Uterus (tissue), 4 donors: ENCODE measurements around the gene TJP3. TPM values are rescaled to one million over a fixed set of nuclear protein-coding genes. Genes with fewer than 3 reads are reported as not detected.
"Not testable (repeated sequence)": the region's sequence is repeated elsewhere in the genome, so short reads cannot be mapped to it uniquely, and the experiment has no call there.

Source experiments
- DNase-seq, 2 donors: peaks; one replicate each; pipeline ENCODE4 v3.0.0-alpha.2; 2019 to 2020
- H3K27ac ChIP-seq, 2 donors: fragments of 200-600 bp; sonication (generic); 1 replicate in 1 of 2; 2 replicates in 1 of 2; pipeline ENCODE4 v1.5.1; 2016 to 2018
- H3K27me3 ChIP-seq, 2 donors: fragments of 200-600 bp; sonication (generic); one replicate each; pipeline ENCODE4 v1.5.1; 2018 to 2019; ENCODE audit warnings: control low read depth in 1 of 2
- H3K36me3 ChIP-seq, 2 donors: fragments of 200-600 bp; sonication (generic); one replicate each; pipeline ENCODE4 v1.5.1; 2019; ENCODE audit warnings: control low read depth in 1 of 2
- H3K4me1 ChIP-seq, 2 donors: fragments of 200-600 bp; sonication (generic); one replicate each; pipeline ENCODE4 v1.5.1; 2018 to 2019; ENCODE audit warnings: control low read depth in 1 of 2
- H3K4me3 ChIP-seq, 2 donors: fragments of 200-600 bp; sonication (generic); 1 replicate in 1 of 2; 2 replicates in 1 of 2; pipeline ENCODE4 v1.5.1; 2018 to 2019; ENCODE audit warnings: mild to moderate bottlenecking in 1 of 2
- H3K9me3 ChIP-seq, 2 donors: fragments of 200-600 bp; sonication (generic); one replicate each; pipeline ENCODE4 v1.5.1; 2019; ENCODE audit warnings: control low read depth in 1 of 2
- CTCF ChIP-seq, 4 experiments: fragments of 200-600 bp in 2 of 4; fragments of 450-650 bp in 2 of 4; sonication (generic) in 2 of 4; IDR thresholded peaks; one replicate each; pipeline ENCODE4 v1.5.1; 2016 to 2019; ENCODE audit warnings: antibody characterized with exemption in 4 of 4, mild to moderate bottlenecking in 2 of 4, moderate library complexity in 1 of 4
- POLR2A ChIP-seq, 2 donors: fragments of 450-650 bp; IDR thresholded peaks; one replicate each; pipeline ENCODE4 v1.6.1; 2016; ENCODE audit warnings: antibody characterized with exemption in 2 of 2, mild to moderate bottlenecking in 1 of 2, moderate library complexity in 1 of 2
- intact Hi-C: fragments of 100-400 bp; cut with DNase I; formaldehyde crosslinking; loops from one replicate; pipeline ENCODE4 v1.15.1; 2023; ENCODE audit warnings: low total_unique reads
- total RNA-seq, 4 donors: library from RNA; depleted of rRNA in 3 of 4; stranded (reverse); fragments of >200 nt in 3 of 4; gene quantifications; one replicate each; pipeline versions ENCODE4 v1.1.0 to v1.2.4, GENCODE V29; 2014 to 2023
- donor health status: DM: yes; HTN: yes; CAD: no.

TJP3 gene
- total RNA-seq, 4 donors from 2014 or later = 0.37 to 7.4 (median 3.9) TPM

GRCh38 chr19:3661284-3662238, 46.6 kb upstream of the TJP3 start:
- no peak for DNase-seq
- TF ChIP-seq POLR2A (IDR thresholded peaks at IDR 0.05) = no peak
- TF ChIP-seq CTCF (IDR thresholded peaks at IDR 0.05) = no peak
- no peaks in the 10 kb centered on the region for H3K36me3 ChIP-seq
- no peaks in the 10 kb centered on the region for H3K9me3 ChIP-seq
- no peaks in the 10 kb centered on the region for H3K4me1 ChIP-seq
- intact Hi-C loops = no loop called here
- no peaks in the 10 kb centered on the region for H3K27me3 ChIP-seq
- no peak overlapping the region for H3K27ac ChIP-seq
- H3K4me3 ChIP-seq = no peak overlapping the region

GRCh38 chr19:3663838-3664237, 44.3 kb upstream of the TJP3 start:
- Histone ChIP-seq H3K4me3 (no peak overlapping the region), H3K9me3 (no peaks in the 10 kb centered on the region), H3K4me1 (peaks cover 0 to 11% of the 10 kb centered on the region in 2 donors), H3K27me3 (no peaks in the 10 kb centered on the region), H3K27ac (no peak overlapping the region), H3K36me3 (no peaks in the 10 kb centered on the region)
- intact Hi-C loops = no loop called here
- DNase-seq = no peak
- TF ChIP-seq POLR2A (IDR thresholded peaks at IDR 0.05) (no peak), CTCF (IDR thresholded peaks at IDR 0.05) (no peak)

GRCh38 chr19:3664879-3665642, 43.1 kb upstream of the TJP3 start:
- intact Hi-C loops = no loop called here
- Histone ChIP-seq H3K4me3 (no peak overlapping the region), H3K27ac (no peak overlapping the region), H3K9me3 (no peaks in the 10 kb centered on the region), H3K36me3 (no peaks in the 10 kb centered on the region), H3K4me1 (peaks cover 8 to 23% of the 10 kb centered on the region in 2 donors), H3K27me3 (no peaks in the 10 kb centered on the region)
- no peak for TF ChIP-seq POLR2A (IDR thresholded peaks at IDR 0.05)
- no peak for TF ChIP-seq CTCF (IDR thresholded peaks at IDR 0.05)
- no peak for DNase-seq

GRCh38 chr19:3665681-3666544, 42.3 kb upstream of the TJP3 start:
- Histone ChIP-seq H3K4me1 (peaks cover 8 to 24% of the 10 kb centered on the region in 2 donors), H3K9me3 (no peaks in the 10 kb centered on the region), H3K4me3 (no peak overlapping the region), H3K36me3 (no peaks in the 10 kb centered on the region), H3K27me3 (no peaks in the 10 kb centered on the region), H3K27ac (peak overlapping the region in 1 of 2 donors; percentile 10)
- intact Hi-C loops = loop anchor here (2.0 kb wide), 1 partner anchor 35 kb away; the partner anchor contains the start of gene PIP5K1C
- DNase-seq = peak; percentile 67 to 79
- no peak for TF ChIP-seq POLR2A (IDR thresholded peaks at IDR 0.05)
- TF ChIP-seq CTCF (IDR thresholded peaks at IDR 0.05) = peak; percentile 96 to 99 (median 96)

- H3K27me3 ChIP-seq, H3K27ac ChIP-seq, H3K9me3 ChIP-seq, DNase-seq, H3K36me3 ChIP-seq, H3K4me3 ChIP-seq: not testable (repeated sequence)
- peaks cover 11 to 30% of the 10 kb centered on the region in 2 donors for H3K4me1 ChIP-seq
- intact Hi-C loops = loop anchor here (2.0 kb wide), 1 partner anchor 34 kb away; the partner anchor contains the start of gene PIP5K1C
Observed at GRCh38 chr19:3666545-3666856, 41.7 kb upstream of the TJP3 start.
